DOHH2 (cell line): ENCODE data around the gene LRRC3C.

Experiments
- H3F3A ChIP-seq: fragments of 200-600 bp; sonication (generic), shearing (Covaris generic); 2 replicates; pipeline ENCODE4 v1.6.0; 2016; ENCODE audit warnings: antibody characterized with exemption, mild to moderate bottlenecking; ENCODE audit not compliant: control insufficient read depth, insufficient read depth
- H3K27ac ChIP-seq: fragments of 200-600 bp; sonication (generic); 2 replicates; pipeline ENCODE4 v1.5.1; 2014; ENCODE audit warnings: low read depth, mild to moderate bottlenecking, low read length, moderate library complexity
- H3K27me3 ChIP-seq: fragments of 200-600 bp; sonication (generic); 2 replicates; pipeline ENCODE4 v1.6.1; 2014; ENCODE audit warnings: mild to moderate bottlenecking, low read length, mixed read lengths; ENCODE audit not compliant: control insufficient read depth
- H3K36me3 ChIP-seq: fragments of 200-600 bp; sonication (generic); 2 replicates; pipeline ENCODE4 v1.6.1; 2014; ENCODE audit warnings: mild to moderate bottlenecking, low read length, moderate library complexity, mixed read lengths; ENCODE audit not compliant: control insufficient read depth
- H3K4me1 ChIP-seq: fragments of 200-600 bp; sonication (generic); 2 replicates; pipeline ENCODE4 v1.6.1; 2014; ENCODE audit warnings: mild to moderate bottlenecking, low read length, mixed read lengths; ENCODE audit not compliant: control insufficient read depth
- H3K4me2 ChIP-seq: fragments of 200-600 bp; sonication (generic); 2 replicates; pipeline ENCODE4 v1.6.0; 2014; ENCODE audit warnings: mild to moderate bottlenecking, low read length, moderate library complexity
- H3K4me3 ChIP-seq: fragments of 200-600 bp; sonication (generic); 2 replicates; pipeline ENCODE4 v1.5.1; 2014; ENCODE audit warnings: mild to moderate bottlenecking, low read length, mixed read lengths
- H3K79me2 ChIP-seq: fragments of 200-600 bp; sonication (generic); 2 replicates; pipeline ENCODE4 v1.6.1; 2014; ENCODE audit warnings: mild to moderate bottlenecking, low read length, mixed read lengths; ENCODE audit not compliant: control insufficient read depth
- H3K9me2 ChIP-seq: fragments of 200-600 bp; sonication (generic); replicated peaks from 2 replicates; pipeline ENCODE4 v1.6.1; 2014; ENCODE audit warnings: mild to moderate bottlenecking, low read length, mixed read lengths; ENCODE audit not compliant: control insufficient read depth
- H3K9me3 ChIP-seq: fragments of 200-600 bp; sonication (generic); 2 replicates; pipeline ENCODE4 v1.6.1; 2014; ENCODE audit warnings: antibody characterized with exemption, low read length, mixed read lengths; ENCODE audit not compliant: control insufficient read depth, insufficient read depth
- H4K20me1 ChIP-seq: fragments of 200-600 bp; sonication (generic); 2 replicates; pipeline ENCODE4 v1.6.0; 2014; ENCODE audit warnings: low read depth, mild to moderate bottlenecking, antibody characterized with exemption, low read length, moderate library complexity; ENCODE audit not compliant: control insufficient read depth, insufficient read depth
- EZH2phosphoT487 ChIP-seq: fragments of 200-600 bp; sonication (generic); IDR thresholded peaks from 2 replicates; pipeline ENCODE4 v1.6.1; 2017; ENCODE audit warnings: borderline replicate concordance, mild to moderate bottlenecking, antibody characterized with exemption, low read length, moderate library complexity, mixed read lengths
- TF ChIP-seq, protein P1 (sequence below): fragments of 200-600 bp; sonication (generic); IDR thresholded peaks from one replicate; pipeline ENCODE4 v1.5.1; 2014; ENCODE audit warnings: antibody characterized with exemption, mild to moderate bottlenecking, low read depth, low read length; ENCODE audit not compliant: poor library complexity, severe bottlenecking

The LRRC3C gene

DNA sequence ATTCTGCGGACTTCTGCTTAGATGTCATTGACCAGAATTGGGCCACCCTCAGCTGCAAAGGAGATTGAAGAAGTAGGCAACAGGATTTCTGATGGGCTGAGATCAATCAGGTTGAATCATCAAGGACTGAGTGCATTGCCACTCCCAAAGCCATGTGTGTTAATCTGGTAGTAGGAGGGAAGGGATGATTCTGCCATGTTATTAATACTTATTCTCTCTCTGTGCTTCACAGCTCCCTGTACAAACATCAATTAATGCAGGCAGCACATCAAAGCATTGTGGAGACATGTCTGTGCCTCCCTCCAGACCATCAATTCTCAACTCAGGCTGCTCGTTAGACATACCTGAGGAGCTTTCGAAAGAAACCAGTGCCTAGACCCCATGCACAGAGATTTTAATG, 11.6 kb downstream of the LRRC3C start:
- Histone ChIP-seq H3K36me3 (no peaks in the 10 kb centered on the region), H3K9me3 (no peaks in the 10 kb centered on the region), H3K79me2 (no peaks in the 10 kb centered on the region), H3K4me2 (peak overlapping the region; percentile 59), H3F3A (no peaks in the 10 kb centered on the region), H3K4me3 (peak overlapping the region; percentile 38), H3K9me2 (no peaks in the 10 kb centered on the region), H3K27me3 (no peaks in the 10 kb centered on the region), H4K20me1 (no peaks in the 10 kb centered on the region), H3K4me1 (peaks cover 17% of the 10 kb centered on the region), H3K27ac (no peak overlapping the region)
- TF ChIP-seq, protein P1, sequence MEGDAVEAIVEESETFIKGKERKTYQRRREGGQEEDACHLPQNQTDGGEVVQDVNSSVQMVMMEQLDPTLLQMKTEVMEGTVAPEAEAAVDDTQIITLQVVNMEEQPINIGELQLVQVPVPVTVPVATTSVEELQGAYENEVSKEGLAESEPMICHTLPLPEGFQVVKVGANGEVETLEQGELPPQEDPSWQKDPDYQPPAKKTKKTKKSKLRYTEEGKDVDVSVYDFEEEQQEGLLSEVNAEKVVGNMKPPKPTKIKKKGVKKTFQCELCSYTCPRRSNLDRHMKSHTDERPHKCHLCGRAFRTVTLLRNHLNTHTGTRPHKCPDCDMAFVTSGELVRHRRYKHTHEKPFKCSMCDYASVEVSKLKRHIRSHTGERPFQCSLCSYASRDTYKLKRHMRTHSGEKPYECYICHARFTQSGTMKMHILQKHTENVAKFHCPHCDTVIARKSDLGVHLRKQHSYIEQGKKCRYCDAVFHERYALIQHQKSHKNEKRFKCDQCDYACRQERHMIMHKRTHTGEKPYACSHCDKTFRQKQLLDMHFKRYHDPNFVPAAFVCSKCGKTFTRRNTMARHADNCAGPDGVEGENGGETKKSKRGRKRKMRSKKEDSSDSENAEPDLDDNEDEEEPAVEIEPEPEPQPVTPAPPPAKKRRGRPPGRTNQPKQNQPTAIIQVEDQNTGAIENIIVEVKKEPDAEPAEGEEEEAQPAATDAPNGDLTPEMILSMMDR = no peak
- TF ChIP-seq EZH2phosphoT487 = no peak

DNA sequence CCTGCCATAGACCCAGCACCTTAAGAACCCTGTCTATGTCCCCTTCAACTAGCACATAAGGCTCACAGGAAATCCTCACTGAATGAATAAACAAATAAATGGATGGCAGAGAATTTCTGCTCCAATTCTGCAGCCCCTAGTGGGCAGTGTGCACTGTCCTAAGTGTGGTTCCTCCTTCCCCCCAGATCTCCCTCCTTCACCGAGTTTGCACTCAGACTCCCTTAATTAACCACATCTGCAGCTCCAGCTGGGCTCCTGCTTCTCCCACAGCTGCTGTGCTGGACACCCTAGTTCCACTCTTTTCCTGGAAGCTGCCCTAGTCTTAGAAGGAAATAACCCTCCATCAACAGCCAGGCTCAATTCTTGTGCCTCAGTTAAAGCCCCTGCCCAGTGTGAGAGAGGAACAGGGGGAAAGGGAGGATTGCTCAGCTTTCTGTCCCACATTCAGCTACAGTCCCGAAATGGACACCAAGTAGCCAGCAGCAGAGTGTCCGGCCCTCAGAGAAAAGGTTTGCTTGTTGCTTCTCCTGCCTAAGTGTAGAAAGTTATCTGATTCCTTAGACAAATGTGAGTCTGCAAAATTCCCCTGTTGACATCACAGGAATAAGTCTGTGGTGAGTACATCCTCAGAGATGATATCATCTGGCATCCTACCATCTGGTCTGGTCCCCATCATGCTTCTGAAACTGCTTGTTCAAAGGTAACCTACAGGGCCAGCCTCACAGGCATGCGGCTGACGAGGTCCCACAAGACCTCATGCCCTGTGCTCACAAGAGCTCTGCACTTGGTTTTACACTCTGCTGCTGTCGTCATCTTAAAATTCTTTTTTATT, 12.3 kb downstream of the LRRC3C start:
- Histone ChIP-seq H3K4me3 (peak overlapping the region; percentile 38), H3K36me3 (no peaks in the 10 kb centered on the region), H3K27ac (no peak overlapping the region), H3K9me3 (no peaks in the 10 kb centered on the region), H3K27me3 (no peaks in the 10 kb centered on the region), H3K4me1 (peaks cover 17% of the 10 kb centered on the region), H3K9me2 (no peaks in the 10 kb centered on the region), H3F3A (no peaks in the 10 kb centered on the region), H4K20me1 (no peaks in the 10 kb centered on the region), H3K79me2 (no peaks in the 10 kb centered on the region), H3K4me2 (peak overlapping the region; percentile 59)
- no peak for TF ChIP-seq EZH2phosphoT487
- TF ChIP-seq, protein P1 = peak; percentile 76

DNA sequence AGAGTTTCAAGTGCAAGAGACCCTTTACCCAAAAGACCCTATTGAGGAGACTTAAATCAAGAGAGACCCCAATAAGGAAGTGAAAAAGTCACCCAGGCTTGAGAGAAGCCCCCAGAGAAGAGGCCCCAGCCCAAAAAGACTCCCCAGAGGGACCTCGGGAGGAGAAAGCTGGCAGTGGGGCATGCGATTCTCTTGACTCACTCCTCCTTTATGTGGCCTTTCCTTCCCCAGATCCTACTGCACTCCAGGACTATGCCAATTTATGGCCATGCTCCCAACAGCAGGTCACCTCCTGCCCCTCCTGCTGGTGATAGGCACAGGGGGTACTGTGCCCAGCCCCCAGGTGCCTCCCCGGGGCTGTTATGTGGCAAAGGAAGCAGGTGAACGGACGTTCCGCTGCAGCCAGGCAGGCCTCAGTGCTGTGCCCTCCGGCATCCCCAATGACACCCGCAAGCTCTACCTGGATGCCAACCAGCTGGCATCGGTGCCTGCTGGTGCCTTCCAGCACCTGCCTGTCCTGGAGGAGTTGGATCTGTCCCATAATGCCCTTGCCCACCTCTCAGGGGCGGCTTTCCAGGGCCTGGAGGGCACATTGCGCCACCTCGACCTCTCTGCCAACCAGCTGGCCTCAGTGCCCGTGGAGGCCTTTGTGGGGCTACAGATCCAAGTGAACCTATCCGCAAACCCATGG, 16.3 kb downstream of the LRRC3C start:
- Histone ChIP-seq H3K9me2 (no peaks in the 10 kb centered on the region), H3K36me3 (no peaks in the 10 kb centered on the region), H3K27me3 (no peaks in the 10 kb centered on the region), H3K27ac (no peak overlapping the region), H4K20me1 (no peaks in the 10 kb centered on the region), H3K4me3 (no peak overlapping the region), H3K4me2 (no peak overlapping the region), H3K9me3 (no peaks in the 10 kb centered on the region), H3K4me1 (peaks cover 25% of the 10 kb centered on the region), H3F3A (no peaks in the 10 kb centered on the region), H3K79me2 (no peaks in the 10 kb centered on the region)
- no peak for TF ChIP-seq EZH2phosphoT487
- TF ChIP-seq, protein P1 = no peak
